HG02610 (cell line): Measurements from ENCODE around the gene MTHFSD.

Experiments used
- ATAC-seq: cut with Tn5 transposase; IDR thresholded peaks from one replicate; pipeline ENCODE4 v1.9.1; 2021; ENCODE audit warnings: mild to moderate bottlenecking, moderate library complexity; ENCODE audit not compliant: unreplicated experiment

Gene MTHFSD

DNA sequence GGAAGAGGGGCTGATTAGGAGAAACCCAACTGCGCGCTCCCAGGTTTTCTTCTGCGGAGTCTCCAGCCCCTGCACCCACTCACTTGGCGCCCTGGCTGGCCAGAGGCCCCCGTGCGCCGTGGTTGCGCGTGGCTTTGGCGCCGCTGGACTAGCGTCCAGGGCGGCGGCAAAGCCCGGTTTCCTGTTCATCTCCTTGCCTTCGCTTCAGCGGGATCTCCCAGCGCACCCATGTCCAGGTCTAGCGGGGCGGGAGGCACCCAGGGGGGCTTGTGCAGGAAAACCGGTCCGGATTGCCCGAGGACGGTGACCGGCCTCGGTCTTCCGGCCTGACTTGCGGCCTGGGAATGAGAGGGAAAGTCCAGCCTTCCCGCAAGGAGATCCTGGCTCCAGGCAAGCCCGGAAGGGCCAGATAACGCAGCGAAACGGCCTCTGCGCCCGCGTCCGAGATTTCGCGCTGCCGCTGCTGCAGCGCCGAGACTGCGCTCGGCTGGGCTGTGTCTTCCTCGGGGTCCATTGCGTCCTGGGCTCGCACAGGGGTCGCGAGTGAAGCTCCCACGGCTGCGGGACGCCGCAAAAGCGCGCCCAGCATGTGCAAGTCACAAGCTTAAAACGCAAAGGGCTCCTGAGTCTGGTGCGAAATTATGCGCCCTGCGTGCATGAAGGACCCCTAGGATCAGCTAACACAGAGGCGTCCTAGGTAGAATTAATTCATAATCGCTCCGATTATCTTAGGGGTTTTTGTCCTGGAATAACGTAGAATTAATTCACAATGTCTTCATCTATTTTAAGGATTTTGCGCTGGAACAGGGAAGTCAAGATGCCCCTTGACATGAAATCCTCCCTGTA is 39.0 kb downstream of the MTHFSD start:
- ATAC-seq = no peak

DNA sequence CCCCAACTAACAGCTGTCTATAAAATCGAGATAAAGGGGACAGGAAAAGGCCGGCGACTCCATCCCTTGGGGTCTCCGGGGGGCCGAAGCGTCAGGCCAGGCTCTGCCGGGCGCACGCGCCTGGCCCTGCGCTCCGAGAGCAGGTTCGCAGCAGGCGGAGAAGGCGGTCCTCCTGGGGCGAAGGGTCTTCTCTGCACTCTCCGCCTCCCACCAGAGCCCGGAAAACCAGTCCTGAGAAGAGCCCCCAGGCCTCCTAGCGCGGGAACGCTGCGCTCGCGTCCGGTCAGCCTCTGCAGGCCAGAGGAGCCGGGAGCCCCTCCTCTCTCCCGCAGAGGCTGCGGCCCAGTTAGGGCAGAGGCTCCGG is 39.6 kb downstream of the MTHFSD start:
- ATAC-seq = no peak

DNA sequence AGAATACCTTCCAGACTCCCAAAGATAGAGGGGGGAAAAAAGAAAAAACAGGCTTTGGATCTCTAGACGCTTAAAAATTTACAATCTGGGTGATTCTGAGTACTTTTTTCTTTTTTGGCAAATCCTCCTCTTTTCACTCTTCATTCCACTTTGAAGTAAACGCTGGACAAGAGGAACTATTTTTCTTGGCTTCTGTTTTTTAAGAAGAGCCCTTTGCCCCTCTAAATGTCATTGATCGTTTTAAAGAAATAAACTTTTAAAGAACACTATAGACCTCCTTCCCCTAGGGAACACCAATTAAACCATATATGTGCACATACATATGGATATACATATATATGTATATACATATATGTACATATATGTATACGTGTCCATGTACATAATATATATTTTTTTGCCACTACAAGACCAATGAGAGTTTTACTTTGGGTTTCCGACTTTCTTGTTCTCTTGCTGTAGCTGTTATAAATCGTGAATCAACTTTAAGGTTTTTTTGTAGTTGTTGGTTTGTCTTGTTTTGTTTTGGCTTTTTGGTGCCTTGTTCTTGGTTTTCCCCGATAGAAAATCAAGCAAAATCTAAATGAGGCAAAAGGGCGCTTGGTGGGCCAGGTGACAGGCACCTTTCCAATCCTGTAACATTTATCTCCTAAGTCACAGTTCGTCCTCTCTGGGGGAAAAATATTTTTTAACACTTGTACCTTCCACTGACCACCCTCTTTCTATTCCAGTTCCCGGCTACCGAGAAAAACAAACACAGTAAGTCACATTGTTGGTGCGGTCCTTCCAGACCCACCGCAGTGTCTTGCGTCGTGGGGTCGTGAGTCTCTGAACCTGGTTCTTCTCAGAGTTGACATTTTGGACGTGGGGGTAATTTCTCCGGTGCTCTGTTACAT is 40.3 kb downstream of the MTHFSD start:
- ATAC-seq = no peak

DNA sequence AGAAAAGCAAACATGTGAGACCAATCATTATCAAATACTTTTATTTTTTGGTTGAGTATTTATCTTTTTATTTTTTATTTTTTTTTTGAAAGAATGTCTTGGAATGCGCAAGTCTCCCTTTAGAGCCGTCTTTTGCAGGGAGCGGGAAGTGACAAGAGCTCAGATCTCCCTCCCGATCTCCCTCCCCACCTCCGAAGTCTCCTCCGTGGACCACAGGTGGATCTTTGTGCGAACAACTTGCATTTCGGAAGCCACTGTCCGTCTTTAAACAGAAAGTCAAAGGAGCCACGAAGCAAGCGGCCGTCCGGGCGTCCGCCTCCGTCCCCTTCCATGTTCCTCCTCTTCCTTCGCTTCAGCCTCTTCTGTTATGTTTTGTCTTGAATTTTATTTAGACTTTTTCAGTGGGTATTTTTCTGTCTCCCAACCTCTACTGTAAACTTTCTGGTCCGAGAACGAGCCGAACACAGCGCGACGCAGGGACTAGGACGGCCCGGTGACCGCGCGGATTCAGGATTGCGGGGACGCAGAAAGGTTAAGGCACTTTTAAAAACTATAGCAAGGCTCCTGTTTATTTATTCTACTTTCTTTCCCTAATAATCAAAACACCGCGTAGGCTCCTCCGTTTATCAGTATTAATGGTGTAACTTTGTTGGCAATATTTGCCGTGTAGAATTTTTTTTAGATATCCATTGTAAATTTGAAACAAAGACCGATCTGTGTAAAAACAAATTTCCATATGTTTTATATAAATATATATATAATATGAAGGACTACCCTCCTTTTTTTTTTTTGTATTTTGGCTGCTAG is 41.4 kb downstream of the MTHFSD start:
- no peak for ATAC-seq

DNA sequence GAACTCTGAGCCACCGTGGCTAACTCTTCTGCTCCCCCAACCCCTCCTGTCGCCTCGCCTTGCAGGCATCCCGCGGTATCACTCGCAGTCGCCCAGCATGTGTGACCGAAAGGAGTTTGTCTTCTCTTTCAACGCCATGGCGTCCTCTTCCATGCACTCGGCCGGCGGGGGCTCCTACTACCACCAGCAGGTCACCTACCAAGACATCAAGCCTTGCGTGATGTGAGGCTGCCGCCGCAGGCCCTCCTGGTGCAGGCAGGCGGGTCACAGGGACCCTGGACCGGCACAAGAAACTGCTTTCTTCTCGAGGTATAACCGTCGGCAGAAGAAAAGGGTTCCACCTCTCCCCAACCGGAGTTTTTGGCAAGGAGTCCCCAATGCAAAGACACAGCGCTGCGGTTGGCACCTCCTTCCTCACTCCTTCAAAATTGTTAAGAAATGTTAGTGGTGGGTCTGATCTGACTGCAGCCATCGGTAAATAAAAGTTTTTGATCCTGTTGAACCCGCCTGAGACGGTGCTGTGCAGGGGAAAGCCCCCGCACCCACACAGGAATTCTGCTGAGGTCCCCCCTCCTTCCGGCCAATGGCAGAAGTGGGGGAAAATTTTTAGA is 42.1 kb downstream of the MTHFSD start:
- ATAC-seq = no peak

DNA sequence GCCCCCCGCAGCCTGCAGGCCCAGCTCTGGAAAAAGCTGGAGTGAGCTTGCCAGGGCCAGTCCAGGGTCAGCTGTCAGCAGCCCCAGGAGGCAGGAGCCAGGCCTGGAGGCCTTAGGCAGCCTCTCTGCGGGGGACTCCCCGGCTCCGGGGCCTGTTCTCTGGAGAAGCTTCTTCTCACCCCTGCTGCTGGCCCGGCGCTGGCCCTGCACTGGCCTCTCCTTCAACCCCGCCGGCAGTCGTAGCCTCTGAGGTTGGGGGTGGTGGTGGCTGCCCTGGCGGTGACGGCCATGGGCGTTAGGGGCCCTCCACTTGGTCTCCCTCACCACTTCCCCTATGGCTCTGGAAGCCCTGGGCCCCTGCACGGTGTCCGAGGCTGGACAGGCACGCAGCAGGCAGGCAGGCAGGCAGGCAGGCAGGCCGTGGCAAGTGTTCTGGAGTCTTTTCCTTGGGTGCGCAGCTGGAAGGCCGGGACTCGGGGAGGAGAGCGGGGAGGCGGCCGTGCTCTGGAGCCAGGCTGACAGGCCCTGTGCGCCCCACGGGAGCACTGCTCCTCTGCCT is 42.7 kb downstream of the MTHFSD start:
- no peak for ATAC-seq

DNA sequence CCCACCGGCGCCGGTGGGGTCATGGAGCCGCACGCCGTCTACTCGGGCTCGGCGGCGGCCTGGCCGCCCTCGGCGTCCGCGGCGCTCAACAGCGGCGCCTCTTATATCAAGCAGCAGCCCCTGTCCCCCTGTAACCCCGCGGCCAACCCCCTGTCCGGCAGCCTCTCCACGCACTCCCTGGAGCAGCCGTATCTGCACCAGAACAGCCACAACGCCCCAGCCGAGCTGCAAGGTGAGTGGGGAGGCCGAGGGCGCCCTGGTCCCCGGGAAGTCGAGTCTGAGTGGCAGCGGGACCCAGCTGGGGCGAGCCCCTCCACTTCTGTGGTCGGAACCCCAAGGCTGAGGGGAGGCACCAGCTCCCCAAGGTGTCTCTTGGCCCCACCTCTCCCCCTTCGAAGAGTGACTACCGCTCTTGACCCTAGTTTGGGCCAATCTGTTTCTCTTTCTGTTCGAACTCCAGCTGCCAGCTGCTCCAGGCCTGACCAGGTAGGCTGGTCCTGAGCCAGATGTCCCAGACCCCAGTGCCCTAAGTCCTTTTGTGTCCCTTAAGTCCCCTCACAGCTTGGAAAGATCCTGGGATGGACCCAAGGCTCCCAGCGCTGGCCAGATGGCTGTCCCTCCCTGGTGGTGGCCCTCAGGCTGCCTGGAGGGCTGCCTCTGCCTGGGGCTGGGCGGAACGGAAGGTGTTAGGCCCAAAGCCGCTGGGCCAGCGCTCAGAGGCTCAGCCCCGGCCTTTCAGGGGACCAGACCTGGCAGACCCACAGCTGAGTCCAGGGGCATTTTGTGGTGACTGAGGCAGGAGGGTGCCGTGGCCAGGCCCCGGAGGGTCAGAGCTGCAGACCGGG is 43.5 kb downstream of the MTHFSD start:
- ATAC-seq = no peak

DNA sequence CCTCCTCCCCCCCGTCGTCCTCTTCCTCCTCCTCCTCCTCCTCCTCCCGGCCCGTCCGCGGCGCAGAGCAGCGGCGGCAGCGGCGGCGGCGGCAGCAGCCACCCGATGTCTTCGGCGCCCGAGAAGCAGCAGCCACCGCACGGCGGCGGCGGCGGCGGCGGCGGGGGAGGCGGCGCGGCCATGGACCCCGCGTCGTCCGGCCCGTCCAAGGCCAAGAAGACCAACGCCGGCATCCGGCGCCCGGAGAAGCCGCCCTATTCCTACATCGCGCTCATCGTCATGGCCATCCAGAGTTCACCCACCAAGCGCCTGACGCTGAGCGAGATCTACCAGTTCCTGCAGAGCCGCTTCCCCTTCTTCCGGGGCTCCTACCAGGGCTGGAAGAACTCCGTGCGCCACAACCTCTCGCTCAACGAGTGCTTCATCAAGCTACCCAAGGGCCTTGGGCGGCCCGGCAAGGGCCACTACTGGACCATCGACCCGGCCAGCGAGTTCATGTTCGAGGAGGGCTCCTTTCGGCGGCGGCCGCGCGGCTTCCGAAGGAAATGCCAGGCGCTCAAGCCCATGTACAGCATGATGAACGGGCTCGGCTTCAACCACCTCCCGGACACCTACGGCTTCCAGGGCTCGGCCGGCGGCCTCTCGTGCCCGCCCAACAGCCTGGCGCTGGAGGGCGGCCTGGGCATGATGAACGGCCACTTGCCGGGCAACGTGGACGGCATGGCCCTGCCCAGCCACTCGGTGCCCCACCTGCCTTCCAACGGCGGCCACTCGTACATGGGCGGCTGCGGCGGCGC is 44.4 kb downstream of the MTHFSD start, which contains the start of gene FOXF1:
Gene FOXF1 (plus strand): TSS at position 63 of the 797 bp plus-strand sequence. CDS start 43 bp downstream, at position 106.
- no peak for ATAC-seq

DNA sequence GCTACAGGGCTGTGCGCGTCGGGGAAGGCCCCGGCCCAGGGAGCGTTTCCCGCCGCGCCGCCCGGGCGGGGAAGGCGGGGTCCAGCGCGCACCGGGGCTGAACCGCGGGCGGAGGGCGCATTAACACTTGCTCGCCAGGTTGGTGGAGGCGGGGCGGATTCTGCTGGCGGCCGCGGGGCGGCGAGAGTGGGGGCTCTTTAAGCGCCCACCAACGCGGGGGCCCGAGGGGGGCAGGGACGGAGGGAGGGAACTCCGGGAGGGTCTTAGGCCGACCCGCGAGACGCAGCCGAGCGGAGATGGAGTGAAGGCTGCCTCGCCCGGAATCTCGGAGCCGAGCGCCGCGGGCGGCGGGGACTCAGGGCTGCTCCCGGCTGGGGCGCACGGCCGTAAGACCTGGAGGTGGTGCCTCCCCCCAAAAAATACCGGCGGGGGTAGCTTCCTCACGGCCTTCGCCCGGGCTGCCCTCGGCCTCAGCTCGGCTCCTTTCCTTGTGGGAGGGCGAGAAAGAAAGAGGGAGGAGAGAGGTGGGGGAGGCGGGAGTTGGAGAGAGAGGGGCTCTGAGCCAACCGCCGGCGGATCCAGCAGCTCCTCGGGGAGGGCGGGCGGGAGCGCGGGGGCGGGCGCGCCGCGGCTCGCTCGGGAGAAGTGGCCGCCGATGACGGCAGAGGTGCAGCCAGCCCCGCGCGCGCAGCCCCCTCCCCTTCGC is 45.1 kb downstream of the MTHFSD start:
- no peak for ATAC-seq

DNA sequence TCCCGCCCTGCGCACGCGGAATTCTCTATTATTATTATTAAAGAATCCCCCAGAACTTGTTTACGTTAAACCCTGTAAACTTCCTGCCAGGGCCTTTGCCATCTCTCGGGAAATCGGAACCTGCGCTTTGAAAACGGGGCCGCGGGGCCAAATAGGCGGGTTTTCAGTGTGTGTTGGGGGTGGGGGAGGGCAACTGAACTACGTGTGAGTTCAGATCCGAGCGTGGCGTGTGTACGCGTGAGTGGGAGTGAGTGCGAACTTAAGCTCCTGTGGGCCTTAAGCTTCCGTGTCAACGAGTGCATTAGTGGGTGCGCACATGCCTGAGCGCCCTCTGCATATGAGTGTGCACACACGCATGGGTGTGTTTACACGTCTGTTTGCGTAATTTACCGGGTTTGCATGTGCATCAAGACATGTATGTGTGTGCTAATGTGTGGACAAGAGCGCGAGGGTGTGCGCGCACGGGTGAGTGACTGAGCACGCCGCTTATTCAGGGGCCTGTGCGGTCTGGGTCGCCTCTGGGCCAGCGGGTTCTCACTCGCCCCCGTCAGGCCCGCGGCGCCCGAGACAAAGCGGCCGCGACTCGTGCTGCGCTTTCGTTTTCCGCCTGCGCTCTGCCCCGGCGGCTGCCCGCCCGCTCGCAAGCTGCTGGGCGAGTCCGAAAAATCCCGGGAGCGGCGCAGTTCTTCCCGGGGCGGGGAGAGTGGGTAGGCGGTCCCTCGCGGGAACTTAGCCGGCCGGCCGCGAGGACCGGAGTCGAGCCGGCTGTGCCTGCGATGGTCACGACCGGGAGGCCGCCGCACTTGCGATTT is 45.9 kb downstream of the MTHFSD start:
- no peak for ATAC-seq

DNA sequence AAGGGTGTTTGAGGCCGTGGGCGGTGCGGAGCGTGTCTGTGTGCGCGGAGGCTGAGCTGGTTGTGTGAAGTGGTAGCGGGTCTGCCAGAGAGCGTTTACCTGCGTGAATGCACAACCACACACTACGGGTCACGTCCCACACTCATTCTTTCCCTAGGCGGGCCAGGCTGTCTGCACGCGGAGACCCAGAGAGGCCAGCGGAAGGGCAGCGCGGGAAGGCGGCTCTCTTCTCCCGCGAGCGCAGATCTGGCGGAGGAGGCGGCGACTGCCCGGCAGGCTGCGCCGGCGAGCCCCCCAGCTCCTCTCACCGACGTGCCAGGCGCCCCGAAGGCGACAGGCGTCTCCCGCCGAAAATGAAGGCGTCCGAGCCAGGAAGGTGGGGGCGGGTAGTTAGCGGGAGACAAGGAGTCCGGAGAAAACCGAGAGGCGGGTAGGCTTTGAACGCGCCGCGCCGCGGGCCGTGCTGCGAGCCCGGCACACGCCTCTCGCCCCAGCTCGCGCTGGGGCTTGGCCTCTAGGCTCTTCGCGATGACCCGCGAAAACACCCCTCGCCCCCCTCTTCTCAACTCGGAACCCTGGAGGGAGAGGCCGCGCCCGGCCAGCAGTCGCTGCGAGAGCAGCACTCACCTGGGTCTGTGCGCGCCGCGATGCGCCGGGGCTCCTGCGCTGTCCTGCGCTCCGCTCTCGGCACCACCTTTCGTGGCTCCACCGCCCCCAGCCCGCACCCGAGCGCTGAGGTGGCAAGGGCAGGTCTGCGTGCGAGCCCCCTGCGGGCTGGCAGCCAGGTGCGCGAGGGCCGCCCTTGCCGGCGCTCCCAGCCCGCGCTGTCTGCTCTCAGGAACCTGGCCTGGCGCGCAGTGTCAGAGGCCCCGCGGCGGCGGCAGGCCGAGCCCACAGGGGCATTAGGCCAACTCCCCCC is 46.7 kb downstream of the MTHFSD start:
- ATAC-seq = no peak

DNA sequence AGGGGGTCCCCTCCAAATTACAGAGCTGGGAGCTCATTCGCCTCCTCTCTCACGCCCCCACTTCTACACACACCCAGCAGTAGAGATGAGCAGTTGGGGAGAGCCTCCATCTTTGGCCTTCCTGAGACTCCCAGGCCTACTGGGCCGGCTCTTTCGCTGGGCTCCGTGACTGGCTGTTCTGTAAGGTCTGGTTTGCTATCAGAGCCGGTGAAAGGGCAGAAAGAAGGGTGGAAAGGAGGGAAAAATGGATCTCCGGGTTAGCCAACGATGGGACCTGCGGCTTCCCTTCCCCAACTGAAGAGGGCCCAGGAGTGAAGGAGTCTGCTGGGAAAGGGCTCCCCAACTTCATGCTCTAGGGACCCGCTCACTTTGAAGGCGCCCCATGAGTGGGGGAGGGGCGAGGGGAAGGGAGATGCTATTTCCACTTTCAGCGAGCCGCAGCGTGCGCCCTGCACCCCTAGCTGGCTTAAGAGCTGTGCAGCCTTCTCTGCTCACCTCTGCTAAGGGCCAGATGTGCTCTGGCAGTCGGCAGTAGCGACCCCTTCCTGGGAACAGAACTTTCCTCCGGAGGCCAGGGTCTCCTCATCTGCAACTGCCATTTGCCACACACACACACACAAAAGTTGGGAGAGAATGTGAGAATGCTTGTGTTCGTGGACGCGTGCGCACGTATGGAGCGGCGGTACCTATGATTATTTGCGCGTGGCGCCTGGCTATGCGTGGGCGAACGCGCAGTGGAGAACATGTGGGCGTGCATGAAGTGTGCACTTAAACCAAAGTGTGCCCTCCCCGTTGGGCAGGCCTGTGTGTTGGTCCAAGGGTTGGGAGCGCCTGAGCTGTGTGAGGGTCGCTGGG is 47.6 kb downstream of the MTHFSD start:
- no peak for ATAC-seq

DNA sequence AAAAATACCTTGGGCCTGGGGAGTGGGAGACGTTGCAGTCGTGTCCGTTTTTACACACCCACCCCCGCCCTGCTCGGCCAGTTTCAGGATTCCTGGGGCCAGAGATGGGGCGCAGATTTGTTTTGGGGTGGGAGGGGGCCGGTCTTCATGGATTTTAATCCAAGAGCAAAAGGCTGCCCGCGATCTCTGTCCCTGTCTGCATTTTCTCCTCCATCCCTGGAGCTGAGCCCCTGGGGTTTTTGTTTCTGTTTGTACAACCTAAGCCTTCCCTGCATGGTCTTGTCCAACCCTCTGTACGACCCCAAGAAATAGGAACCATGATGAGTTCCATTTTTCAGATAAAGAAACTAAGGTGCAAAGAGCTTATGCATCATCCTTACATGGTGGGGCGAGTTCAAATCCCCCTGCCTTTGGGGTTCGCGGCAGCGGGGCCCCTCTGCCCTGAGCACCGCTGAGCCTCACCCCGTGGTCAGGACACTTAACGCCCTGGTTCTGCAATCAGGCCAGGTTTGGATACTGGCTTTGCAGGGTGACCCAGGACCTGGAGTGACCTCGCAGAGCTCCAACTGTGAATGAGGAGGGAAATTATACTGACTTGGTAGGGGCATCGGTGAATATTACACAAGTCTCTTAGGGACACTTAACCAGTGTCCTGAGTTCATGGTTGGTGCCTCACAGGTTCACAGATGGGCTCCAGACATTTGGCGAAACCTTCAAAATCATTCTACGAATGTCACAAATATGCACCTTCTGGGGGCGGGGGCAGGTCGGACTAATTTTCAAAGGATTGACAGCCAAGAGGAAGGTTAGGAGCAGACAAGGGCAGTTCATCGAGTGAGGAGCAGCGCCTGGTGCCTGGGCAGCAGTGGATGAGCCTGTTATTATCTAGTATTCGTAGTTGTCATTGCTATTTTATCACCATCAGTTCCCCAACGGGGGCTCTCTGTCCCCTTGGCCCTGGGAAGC is 48.9 kb downstream of the MTHFSD start:
- ATAC-seq = no peak
